ENCODE measurements around the gene LRIG3.

- TF ChIP-seq PATZ1 (CRISPR knock-in tag; IDR thresholded peaks at IDR 0.05; ENCODE audit: borderline replicate concordance), result no peak
- no peak for TF ChIP-seq TSHZ2 (CRISPR knock-in tag; IDR thresholded peaks at IDR 0.05)
- TF ChIP-seq ZFP30 (CRISPR knock-in tag; IDR thresholded peaks at IDR 0.05), result no peak
- no peak for TF ChIP-seq ZFP3 (CRISPR knock-in tag; IDR thresholded peaks at IDR 0.05)
- no peak for TF ChIP-seq ZC3H10 (CRISPR knock-in tag; IDR thresholded peaks at IDR 0.05)
- TF ChIP-seq, protein P1, sequence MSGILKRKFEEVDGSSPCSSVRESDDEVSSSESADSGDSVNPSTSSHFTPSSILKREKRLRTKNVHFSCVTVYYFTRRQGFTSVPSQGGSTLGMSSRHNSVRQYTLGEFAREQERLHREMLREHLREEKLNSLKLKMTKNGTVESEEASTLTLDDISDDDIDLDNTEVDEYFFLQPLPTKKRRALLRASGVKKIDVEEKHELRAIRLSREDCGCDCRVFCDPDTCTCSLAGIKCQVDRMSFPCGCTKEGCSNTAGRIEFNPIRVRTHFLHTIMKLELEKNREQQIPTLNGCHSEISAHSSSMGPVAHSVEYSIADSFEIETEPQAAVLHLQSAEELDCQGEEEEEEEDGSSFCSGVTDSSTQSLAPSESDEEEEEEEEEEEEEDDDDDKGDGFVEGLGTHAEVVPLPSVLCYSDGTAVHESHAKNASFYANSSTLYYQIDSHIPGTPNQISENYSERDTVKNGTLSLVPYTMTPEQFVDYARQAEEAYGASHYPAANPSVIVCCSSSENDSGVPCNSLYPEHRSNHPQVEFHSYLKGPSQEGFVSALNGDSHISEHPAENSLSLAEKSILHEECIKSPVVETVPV (CRISPR knock-in tag; IDR thresholded peaks at IDR 0.05), result no peak
Measured at GRCh38 chr12:58961166-58961565, 40.9 kb upstream of the LRIG3 start.

All from SK-N-SH treated with all-trans-retinoic acid at 6 μM for 48 hours (cell line).